NCI-H2029 (cell line): ENCODE results near the gene DNAJC10.
A peak's percentile ranks its signal among the peaks of the same experiment; 100 is the strongest.
"Not testable (repeated sequence)": the region's sequence is repeated elsewhere in the genome, so short reads cannot be mapped to it uniquely, and the experiment has no call there.

Experiments used
- DNase-seq: peaks from one replicate; lab custom pipeline; 2025; lab: John Stamatoyannopoulos, UW

Gene DNAJC10

GRCh38 chr2:182715892-182716649 lies at the start of gene DNAJC10:
Gene DNAJC10 (plus strand): TSS chr2:182716257. CDS start chr2:182718087, 1,830 bp downstream.
- peak; percentile 82 for DNase-seq

- peak; percentile 8 for DNase-seq
Measured at GRCh38 chr2:182666674-182667314, 49.3 kb upstream of the DNAJC10 start.

DNA sequence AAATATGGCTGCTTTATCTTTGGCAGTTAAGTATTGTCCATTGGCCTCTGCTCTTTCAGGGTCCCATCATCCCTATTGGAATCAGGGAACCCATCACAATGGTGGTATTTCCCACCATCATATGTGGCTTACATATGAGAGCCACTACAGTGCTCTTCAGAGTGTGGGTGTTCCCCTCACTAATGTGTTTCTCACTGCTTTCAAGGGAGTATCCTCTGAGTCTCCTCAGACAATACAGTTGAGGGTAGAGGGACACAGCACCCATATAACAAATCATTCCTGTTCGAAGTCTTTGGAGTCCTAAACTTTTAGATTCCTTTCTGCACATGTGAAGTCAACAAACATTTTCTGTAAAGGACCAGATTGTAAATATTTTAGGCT lies 48.8 kb upstream of the DNAJC10 start:
- DNase-seq = no peak

DNA sequence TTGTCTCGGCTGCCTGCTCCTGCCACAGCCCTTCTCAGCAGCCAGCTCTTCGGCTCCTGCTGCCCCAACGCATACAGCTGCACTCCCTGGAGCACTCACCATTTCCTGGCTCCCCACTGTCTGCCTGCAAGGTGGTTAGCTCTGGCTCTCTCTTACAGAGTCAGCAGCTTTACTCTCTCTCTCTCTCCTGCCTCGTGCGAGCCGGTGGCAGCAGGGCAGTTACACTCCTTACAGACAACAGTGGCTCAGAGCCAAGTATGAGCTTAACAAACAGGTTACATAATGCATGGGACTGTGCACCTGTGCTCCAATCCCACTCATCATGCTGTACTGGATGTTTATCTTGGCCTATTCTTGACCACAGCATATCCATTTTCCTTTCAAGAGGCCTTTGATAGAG lies 47.4 kb upstream of the DNAJC10 start:
- peak; percentile 92 for DNase-seq

- DNase-seq = no peak
Measured at GRCh38 chr2:182672466-182673165, 43.4 kb upstream of the DNAJC10 start.

- DNase-seq = no peak
Measured at GRCh38 chr2:182680837-182681236, 35.2 kb upstream of the DNAJC10 start.

DNA sequence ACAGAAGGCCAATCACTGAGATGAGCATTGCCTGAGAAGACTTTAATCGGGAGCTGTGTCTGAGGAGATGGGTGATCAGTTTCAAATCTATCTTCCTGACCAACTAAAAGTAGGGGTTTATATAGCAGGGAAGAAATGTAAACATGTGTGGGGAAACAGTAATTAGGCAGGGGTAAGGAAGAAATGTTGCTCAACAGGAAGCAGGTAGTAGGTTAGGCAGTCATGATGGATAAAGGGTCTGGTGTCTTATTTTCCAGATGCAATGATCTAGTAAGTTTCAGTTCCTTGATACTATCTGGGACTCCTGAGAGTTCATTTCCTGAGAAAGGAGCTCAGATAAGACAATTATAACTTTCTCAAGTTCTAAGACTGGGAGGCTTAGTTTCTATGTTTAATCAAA lies 33.8 kb upstream of the DNAJC10 start:
- no peak for DNase-seq

GRCh38 chr2:182685559-182685958 lies 30.5 kb upstream of the DNAJC10 start:
- no peak for DNase-seq

- not testable (repeated sequence) for DNase-seq
Measured at GRCh38 chr2:182686763-182687162, 29.3 kb upstream of the DNAJC10 start.

DNA sequence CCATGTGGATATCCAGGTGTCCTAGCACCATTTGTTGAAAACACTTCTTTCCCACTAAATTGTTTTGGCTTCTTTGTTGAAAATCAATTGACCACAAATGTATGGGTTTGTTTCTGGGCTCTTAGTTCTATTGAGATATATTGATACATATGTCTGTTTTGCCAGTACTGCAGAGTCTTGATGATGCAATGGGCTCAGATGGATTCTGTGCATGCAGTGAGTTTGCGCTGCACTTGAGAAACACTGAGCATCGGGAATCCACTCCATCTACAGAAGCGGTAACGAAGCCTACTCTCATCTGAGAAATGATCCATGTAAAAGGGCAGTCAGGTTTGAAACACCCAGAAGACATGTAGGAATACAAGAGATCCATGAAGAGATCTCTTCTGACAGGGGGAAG lies 21.9 kb upstream of the DNAJC10 start:
- no peak for DNase-seq

- DNase-seq = no peak
Measured at GRCh38 chr2:182695776-182696175, 20.3 kb upstream of the DNAJC10 start.

- DNase-seq = no peak
Measured at GRCh38 chr2:182698671-182699070, 17.4 kb upstream of the DNAJC10 start.

- no peak for DNase-seq
Measured at GRCh38 chr2:182705761-182706160, 10.3 kb upstream of the DNAJC10 start.

DNA sequence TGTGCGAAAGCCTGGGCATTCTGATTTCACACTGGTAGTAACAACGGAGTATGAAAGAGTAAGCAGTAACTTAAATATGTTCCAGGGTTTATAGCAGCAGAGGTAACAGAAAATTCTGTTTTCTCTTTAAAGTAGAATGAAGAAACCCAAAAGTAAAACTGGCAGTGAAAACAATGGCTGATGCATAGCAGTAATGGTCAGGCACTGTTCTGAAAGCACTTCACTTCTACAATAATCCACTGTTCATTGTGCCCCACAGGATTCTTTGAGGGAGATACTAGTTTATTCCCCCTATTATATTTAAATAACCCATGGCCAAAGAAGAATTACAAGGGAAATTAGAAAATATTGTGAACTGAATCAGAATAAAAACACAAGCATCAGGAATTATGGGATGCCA lies 9.3 kb upstream of the DNAJC10 start:
- no peak for DNase-seq

DNA sequence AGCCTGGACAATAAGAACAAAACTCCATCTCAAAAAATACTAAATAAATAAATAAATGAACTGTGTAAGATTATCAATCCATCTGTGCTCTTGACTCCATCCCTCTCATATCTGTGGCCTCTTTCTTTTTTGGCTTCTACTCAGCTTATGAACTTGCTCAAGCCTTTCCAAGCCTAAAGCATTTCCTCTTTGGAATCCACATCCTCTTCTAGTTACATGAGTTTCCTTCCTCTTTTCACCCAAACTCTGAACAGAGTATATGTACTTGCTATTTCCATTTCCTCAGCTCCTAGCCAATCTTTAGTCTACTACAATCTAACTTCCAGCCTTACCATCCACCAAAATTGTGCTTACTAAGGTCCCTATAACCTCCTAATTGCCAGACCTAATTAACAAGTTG lies 2.5 kb upstream of the DNAJC10 start:
- DNase-seq = no peak

DNA sequence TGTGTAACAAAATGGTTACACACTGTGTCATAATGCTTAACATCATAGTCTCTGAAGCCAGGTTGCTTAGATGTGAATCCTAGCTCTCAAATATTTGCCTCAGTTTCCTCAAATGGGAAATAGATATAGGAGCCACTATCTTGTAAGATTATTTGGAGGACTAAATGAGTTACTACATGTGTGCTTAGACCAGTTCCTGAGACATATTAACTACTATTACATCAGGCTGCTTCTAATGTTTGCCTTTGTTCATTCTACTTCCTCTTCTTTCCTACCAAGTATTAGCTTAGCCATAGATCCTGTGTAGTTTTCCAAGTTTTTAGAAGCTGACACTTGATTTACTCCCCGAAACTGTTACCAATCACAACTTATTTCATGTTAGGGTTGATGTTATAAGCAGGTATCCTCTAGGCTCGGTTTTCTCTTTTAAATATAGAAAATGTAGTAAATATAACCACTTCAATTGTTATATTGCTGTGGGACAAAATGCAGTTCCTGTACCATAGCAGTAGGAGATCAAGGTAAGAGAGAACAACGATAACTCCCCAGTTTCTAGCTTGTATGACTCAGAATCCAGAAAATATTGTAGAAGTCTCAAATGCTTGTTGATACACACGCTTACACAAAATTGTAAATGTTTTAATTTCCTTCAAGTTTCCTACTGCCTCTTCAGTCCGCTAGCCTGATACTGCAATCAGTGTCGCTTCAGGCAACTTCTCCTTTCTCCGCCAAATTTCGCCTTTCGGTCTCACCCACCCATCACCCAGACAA lies 751 bp upstream of the DNAJC10 start:
- peak; percentile 26 for DNase-seq

DNA sequence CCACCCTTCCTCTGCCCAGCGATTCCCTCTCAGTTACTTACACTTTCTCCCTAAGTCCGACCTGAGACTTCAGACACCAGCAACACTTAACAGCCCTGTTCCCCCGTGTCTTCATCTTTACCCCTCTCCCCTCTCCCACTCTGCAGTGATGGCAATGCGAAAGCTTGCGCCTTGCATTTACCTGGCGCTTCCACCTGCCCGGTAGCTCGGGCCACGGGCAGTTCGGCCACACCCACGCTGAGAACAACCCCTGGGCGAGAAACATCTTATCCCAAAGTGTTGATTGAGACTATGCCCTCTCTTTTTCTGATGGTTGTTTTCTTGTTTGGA lies 558 bp downstream of the DNAJC10 start:
- peak; percentile 51 for DNase-seq

DNA sequence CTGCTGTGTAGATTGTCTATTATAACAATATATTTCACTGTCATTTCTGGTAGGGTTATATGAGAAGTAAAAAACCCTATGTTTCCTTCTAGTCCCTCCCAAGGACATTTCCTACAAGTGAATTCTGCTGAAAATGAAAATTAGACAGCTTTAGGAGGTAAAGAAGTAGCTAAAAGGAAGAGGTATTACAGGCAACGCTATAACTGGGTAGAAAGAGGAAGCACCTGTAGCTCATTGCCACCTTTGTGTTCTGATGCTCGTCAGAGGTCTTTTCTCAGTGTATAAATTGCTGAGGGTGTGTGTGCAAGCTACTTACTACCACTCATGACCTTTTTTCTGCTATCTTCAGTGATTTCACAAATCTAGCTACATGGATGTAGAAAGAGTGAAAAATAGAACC lies 1.4 kb downstream of the DNAJC10 start:
- DNase-seq = no peak

DNA sequence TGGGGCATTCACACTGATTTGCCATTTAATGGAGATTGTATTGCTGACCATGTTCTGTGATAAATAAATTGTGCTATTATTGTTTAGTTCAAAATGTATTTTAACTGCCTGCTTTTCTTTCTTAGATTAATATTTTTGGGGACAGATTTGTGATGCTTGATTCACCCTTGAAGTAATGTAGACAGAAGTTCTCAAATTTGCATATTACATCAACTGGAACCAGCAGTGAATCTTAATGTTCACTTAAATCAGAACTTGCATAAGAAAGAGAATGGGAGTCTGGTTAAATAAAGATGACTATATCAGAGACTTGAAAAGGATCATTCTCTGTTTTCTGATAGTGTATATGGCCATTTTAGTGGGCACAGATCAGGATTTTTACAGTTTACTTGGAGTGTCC lies 1.8 kb downstream of the DNAJC10 start:
- no peak for DNase-seq

- no peak for DNase-seq
Measured at GRCh38 chr2:182718459-182718858, 2.4 kb downstream of the DNAJC10 start.

GRCh38 chr2:182719116-182719515 lies 3.1 kb downstream of the DNAJC10 start:
- DNase-seq = not testable (repeated sequence)

- DNase-seq = no peak
Measured at GRCh38 chr2:182724656-182725055, 8.6 kb downstream of the DNAJC10 start.
